Thyroid gland (tissue), 4 donors: Measurements from ENCODE around the gene RIPOR2. TPM values are rescaled to one million over a fixed set of nuclear protein-coding genes. Genes with fewer than 3 reads are reported as not detected.

Source experiments
- DNase-seq, 2 donors: peaks; one replicate each; pipeline ENCODE4 v3.0.0-alpha.2; 2019
- H3K27ac ChIP-seq, 3 donors: fragments of 200-600 bp; sonication (generic); 1 replicate in 2 of 3; 2 replicates in 1 of 3; pipeline ENCODE4 v1.5.1; 2016 to 2019; ENCODE audit warnings: mild to moderate bottlenecking in 1 of 3, moderate library complexity in 1 of 3
- H3K27me3 ChIP-seq: fragments of 200-600 bp; sonication (generic); one replicate; pipeline ENCODE4 v1.5.1; 2019
- H3K36me3 ChIP-seq, 2 donors: fragments of 200-600 bp; sonication (generic); one replicate each; pipeline ENCODE4 v1.5.1; 2016 to 2019
- H3K4me1 ChIP-seq, 2 donors: fragments of 200-600 bp; sonication (generic); one replicate each; pipeline ENCODE4 v1.5.1; 2017 to 2019
- H3K4me3 ChIP-seq, 3 donors: fragments of 200-600 bp; sonication (generic); replicated peaks in 1 of 3; 1 replicate in 2 of 3; 2 replicates in 1 of 3; pipeline ENCODE4 v1.5.1; 2016; ENCODE audit warnings: mild to moderate bottlenecking in 1 of 3
- H3K9me3 ChIP-seq: fragments of 200-600 bp; sonication (generic); one replicate; pipeline ENCODE4 v1.5.1; 2017
- POLR2A ChIP-seq, 2 donors: fragments of 450-650 bp; IDR thresholded peaks; one replicate each; pipeline ENCODE4 v1.6.1; 2017; ENCODE audit warnings: antibody characterized with exemption in 2 of 2, mild to moderate bottlenecking in 2 of 2, moderate library complexity in 1 of 2
- WGBS, 2 donors: methylation state at CpG; one replicate each; pipeline ENCODE4 v1.1.5; 2017; 5-methylcytosine and 5-hydroxymethylcytosine counted together
- intact Hi-C: fragments of 100-400 bp; cut with DNase I; formaldehyde crosslinking; loops from one replicate; pipeline ENCODE4 v1.15.1; 2023
- total RNA-seq, 4 donors: library from RNA; depleted of rRNA; stranded (reverse); fragments of >200 nt; gene quantifications; one replicate each; pipeline ENCODE4 v1.2.3, GENCODE V29; 2016
- TF ChIP-seq, protein P1 (sequence below), 6 experiments: fragments of 200-600 bp in 3 of 6; fragments of 450-650 bp in 3 of 6; sonication (generic) in 3 of 6; IDR thresholded peaks; one replicate each; pipeline ENCODE4 v1.5.1; 2016 to 2019; ENCODE audit warnings: antibody characterized with exemption in 6 of 6, mild to moderate bottlenecking in 2 of 6, inconsistent platforms in 1 of 6, moderate library complexity in 1 of 6

Gene RIPOR2
- total RNA-seq, 4 donors from 2014 or later: 3.1 to 13.0 (median 8.4) TPM

- TF ChIP-seq POLR2A (IDR thresholded peaks at IDR 0.05): no peak
- TF ChIP-seq, protein P1, sequence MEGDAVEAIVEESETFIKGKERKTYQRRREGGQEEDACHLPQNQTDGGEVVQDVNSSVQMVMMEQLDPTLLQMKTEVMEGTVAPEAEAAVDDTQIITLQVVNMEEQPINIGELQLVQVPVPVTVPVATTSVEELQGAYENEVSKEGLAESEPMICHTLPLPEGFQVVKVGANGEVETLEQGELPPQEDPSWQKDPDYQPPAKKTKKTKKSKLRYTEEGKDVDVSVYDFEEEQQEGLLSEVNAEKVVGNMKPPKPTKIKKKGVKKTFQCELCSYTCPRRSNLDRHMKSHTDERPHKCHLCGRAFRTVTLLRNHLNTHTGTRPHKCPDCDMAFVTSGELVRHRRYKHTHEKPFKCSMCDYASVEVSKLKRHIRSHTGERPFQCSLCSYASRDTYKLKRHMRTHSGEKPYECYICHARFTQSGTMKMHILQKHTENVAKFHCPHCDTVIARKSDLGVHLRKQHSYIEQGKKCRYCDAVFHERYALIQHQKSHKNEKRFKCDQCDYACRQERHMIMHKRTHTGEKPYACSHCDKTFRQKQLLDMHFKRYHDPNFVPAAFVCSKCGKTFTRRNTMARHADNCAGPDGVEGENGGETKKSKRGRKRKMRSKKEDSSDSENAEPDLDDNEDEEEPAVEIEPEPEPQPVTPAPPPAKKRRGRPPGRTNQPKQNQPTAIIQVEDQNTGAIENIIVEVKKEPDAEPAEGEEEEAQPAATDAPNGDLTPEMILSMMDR (IDR thresholded peaks at IDR 0.05): no peak
- Histone ChIP-seq H3K4me3 (no peak overlapping the region), H3K36me3 (no peaks in the 10 kb centered on the region), H3K4me1 (no peaks in the 10 kb centered on the region), H3K27me3 (no peaks in the 10 kb centered on the region), H3K27ac (no peak overlapping the region), H3K9me3 (no peaks in the 10 kb centered on the region)
- intact Hi-C loops: no loop called here
- DNase-seq: no peak
- 92 to 93% methylated on average over 4 of the region's 4 CpGs for WGBS, 2 donors
These were observed 13.6 kb downstream of the RIPOR2 start for GRCh38 chr6:24922170-24922569.

- no peak overlapping the region for H3K27ac ChIP-seq
- no peak for DNase-seq
- H3K4me1 ChIP-seq: no peaks in the 10 kb centered on the region
- intact Hi-C loops: no loop called here
- no peaks in the 10 kb centered on the region for H3K9me3 ChIP-seq
- no peak overlapping the region for H3K4me3 ChIP-seq
- no peak for TF ChIP-seq POLR2A (IDR thresholded peaks at IDR 0.05)
- TF ChIP-seq, protein P1 (IDR thresholded peaks at IDR 0.05): no peak
- H3K36me3 ChIP-seq: no peaks in the 10 kb centered on the region
- H3K27me3 ChIP-seq: no peaks in the 10 kb centered on the region
These were observed 15.6 kb downstream of the RIPOR2 start for GRCh38 chr6:24920136-24920535.

DNA sequence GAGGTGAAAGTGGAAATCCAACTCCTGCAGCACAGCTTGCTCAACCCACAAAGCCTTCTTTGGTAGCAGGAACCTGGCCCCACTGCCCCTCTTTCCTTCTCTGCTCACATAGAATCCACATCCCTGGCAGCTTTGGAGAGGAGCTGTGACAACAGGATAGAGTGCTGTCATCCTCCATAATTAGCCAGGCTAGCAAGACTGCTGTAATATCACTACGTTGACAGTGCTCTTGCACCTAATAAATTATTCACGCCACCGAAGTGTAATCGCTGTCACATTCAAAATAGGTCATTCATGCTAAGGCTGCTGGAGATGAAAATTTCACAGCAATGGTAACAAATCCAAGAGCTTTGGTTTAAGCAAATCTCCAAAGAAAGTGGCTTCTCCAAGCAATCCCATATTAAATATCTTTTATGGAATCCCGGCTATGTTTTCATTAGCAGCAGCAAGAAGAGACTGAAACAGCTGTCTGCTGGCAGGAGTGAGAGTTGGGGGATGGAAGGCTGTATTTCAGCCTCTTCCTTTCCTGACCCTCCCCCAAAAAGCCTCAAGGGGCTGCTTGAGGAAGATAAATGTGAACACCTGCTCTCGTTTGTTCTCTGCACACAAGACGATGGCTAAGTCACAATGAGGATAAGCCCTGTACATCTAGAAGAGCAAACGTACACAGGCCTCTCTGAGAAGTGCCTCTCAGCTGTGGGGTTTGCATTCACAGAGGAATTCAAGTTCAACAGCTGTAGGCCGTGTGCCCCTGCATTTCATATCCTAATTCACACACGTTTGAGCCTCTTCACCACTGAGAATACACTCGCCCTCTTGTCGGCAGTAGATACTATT is 16.5 kb downstream of the RIPOR2 start:
- no peak for TF ChIP-seq POLR2A (IDR thresholded peaks at IDR 0.05)

DNA sequence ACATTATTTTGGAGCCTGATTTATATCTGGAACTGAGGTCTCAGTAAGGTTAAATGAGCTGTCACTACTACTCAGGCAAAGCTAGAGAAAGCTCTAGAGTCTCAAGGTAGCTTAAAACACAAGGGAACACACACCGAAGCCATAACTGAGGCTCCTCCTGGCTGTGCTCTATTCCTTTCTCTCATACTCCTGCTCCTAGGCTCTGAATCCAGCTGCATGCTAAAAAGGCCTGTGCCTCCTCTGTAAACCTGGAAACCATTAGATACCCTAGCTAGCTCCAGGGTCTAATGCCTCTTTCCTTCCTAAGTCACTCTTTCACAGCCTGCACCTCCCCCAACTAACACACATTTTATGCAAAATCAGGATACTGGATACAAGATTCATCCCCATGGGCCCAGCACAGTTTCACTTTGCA is 17.1 kb downstream of the RIPOR2 start:
- H3K36me3 ChIP-seq: no peaks in the 10 kb centered on the region
- TF ChIP-seq POLR2A (IDR thresholded peaks at IDR 0.05): no peak
- TF ChIP-seq, protein P1 (IDR thresholded peaks at IDR 0.05): no peak
- no peak overlapping the region for H3K27ac ChIP-seq
- 75 to 90% methylated on average over 1 of the region's 1 CpG for WGBS, 2 donors
- H3K4me3 ChIP-seq: no peak overlapping the region
- no peaks in the 10 kb centered on the region for H3K4me1 ChIP-seq
- no peaks in the 10 kb centered on the region for H3K9me3 ChIP-seq
- DNase-seq: no peak
- H3K27me3 ChIP-seq: no peaks in the 10 kb centered on the region
- intact Hi-C loops: no loop called here

More for the DNA sequence above, 16.5 kb downstream of the RIPOR2 start:
- Histone ChIP-seq H3K9me3 (no peaks in the 10 kb centered on the region), H3K27ac (no peak overlapping the region), H3K4me3 (no peak overlapping the region), H3K36me3 (no peaks in the 10 kb centered on the region), H3K27me3 (no peaks in the 10 kb centered on the region), H3K4me1 (no peaks in the 10 kb centered on the region)
- no peak for DNase-seq
- WGBS, 2 donors: 71 to 74% methylated on average over 12 of the region's 12 CpGs
- intact Hi-C loops: no loop called here

DNA sequence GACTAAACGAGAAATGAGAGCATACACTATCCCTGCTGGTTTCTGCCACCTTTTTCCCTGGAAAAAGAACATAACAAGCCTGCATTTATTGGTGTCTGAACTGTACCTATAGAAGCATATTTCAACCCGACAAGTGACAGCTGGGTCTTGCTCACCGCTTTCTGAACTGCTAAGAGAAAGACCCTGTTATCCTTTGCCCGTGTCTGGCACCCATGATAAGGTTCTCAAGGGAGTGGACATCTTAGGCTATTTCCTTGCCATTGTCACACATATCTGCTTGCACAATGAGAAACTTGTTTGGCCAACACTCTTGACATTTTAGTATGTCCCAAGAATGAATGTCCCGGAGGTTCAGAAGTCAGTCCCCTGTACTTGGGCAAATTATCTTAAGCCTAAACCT is 19.3 kb downstream of the RIPOR2 start:
- peaks cover 6 to 7% of the 10 kb centered on the region in 2 donors for H3K4me1 ChIP-seq
- no peak overlapping the region for H3K4me3 ChIP-seq
- WGBS, 2 donors: 90 to 92% methylated on average over 5 of the region's 5 CpGs
- H3K27me3 ChIP-seq: no peaks in the 10 kb centered on the region
- no peak for DNase-seq
- no peak overlapping the region for H3K27ac ChIP-seq
- intact Hi-C loops: no loop called here
- TF ChIP-seq, protein P1 (IDR thresholded peaks at IDR 0.05): no peak
- no peak for TF ChIP-seq POLR2A (IDR thresholded peaks at IDR 0.05)
- H3K9me3 ChIP-seq: no peaks in the 10 kb centered on the region
- H3K36me3 ChIP-seq: no peaks in the 10 kb centered on the region
